ENCODE results near the gene B3GALT4.

B3GALT4 gene

DNA sequence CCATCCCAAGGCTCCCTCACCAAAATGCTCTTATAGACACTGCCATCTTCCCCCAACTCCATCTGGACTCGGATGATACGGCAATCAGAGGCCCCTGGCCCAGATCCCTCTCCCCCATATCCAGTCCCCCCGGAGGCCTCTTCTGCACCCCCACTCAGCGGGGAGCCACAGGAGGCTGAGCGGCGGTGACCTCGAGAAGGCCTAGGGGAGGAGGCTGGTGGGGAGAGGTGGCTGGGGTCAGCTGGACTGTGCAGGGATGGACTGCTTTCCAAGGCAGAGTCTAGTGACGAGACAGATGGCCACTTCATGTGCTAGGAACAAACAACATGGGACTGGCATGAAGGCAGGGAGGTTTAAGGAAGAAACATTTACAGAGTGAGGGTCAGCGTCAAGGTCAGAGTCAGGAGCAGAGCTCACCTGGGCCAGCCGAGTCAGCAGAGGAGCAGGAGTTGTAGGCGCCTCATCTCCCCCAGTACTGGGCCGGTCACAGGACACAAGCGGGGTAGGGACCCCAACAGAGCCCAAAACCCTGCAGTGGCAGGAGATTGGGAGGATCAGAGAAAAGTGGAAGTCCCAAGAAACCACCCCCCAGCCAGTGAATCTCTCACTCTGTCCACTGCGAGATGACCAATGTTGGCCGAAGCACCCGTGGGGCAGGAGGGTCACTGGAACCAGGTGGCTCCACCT lies 16.2 kb downstream of the B3GALT4 start:
- DNase-seq: no peak

DNA sequence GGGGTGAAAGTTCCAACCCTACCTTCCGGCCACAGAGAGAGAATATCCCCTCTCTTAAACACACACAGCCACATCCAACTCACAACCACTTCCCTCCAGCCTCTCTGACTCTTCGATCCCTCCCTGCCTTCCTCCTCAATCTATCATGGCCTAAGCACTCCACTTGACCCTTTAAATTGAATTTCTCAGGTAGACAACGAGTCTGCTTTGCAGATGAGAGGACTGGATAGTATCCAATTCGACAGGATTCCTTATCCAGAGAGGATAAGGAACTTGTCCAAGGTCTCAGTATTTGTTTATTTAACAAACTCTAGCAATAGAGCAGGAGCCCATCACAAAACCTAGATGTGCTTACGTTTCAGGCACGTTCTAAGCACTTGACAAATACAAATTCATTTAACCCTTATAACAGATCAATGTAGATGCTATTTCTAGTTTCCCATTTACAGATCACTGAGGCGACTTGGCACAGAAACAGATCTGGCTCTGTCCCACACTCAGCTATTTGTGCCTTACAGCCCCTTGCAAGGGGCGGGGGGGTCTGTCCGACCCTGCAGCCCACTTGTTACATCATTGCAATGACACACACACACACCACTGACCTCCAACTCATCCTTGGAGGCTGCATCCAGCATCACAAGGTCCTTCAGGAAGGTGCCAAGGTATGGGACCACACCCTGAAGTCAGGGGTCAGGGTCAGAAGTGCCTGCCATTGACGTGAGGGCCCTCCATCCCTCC lies 17.3 kb downstream of the B3GALT4 start:
- no peak for DNase-seq

DNA sequence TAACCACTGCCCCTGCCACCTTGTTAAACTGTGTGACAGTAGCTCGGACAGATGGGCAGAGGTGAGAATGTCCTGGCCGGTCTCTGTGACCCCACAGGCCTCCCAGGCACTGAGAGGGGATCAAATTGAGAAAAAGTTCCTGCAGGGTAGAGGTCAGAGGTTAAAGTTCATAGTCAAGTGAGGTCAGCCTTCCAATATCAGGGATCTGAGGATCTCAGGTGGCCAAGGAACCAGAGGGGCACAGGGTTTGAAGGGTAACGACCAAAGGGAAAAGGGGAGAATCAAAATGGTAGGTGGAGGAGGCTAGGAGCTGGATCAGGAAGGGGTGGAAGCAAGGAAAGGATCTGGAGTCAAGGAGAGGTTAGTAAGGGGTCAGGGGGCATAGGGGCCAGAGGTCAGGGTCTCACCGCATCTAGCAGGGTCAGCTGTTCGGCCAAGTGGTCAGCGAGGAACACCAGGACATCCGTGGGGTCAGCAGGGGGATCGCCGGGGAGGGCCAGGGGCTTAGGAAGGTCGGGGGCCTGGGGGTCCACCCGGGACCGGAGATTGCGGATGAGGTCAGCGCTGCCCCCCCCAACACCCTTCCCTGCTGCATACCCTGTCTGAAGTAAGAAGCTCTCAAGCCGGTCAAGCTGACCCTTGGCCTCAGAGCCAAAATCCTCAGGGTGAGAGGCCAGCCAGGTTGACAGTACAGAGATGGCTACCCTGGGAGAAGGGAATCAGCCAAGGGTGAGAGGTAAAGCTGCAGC lies 18.9 kb downstream of the B3GALT4 start:
- no peak for DNase-seq

DNA sequence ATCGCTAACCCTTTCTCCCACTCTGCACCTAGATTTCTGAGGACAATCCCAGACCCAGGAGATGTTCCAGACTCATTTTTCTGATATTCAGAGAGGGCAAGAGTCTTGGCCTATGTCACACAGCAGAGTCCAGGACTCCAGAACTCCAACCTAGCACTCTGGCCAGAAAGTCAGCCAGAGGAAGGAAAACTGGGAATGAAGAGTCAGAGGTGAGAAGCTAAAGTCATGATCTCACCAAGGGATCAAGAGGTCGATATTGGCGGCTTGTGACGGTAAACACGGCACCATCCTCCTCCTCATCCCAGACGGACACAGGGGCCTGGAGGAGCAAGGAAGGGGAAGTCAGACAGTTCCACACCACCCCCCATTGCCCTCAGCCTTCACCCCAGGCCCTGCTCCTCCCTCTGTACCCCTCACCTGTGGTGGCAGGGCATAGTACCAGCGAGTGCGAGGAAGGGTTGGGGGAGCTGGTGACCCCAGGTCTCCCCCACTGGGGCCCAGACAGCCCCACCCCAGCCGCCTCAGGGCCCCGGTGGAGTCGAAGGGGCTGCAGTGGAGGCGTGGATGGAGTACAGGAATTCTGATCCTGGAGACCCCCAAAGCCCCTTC lies 20.0 kb downstream of the B3GALT4 start:
- no peak for DNase-seq

DNA sequence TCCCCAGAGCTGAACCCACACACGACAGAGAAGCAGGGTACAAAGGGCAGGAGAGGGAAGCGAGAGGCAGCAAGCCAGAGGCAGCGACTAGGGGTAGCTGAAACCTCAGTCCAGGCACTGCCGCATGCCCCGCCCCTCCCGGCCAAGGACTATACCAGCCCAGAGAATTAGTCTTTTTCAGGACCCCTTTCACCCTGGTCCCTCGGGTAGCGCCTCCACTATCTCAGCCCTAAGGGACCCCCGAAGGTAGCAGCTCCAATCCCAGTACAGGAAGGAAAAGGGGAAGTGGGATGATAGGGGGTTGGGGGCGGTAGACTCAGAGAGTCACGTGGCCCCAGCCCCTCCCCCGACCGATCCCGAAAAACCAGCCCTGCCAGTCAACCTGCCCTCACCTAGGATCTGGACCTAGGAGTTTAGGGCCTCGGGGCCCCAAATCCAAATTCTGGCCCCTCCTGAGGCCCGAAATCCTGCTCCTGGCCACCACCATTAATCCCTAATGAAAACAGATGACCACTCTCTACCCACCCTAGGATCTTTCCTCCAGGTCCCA lies 20.6 kb downstream of the B3GALT4 start:
- no peak for DNase-seq

DNA sequence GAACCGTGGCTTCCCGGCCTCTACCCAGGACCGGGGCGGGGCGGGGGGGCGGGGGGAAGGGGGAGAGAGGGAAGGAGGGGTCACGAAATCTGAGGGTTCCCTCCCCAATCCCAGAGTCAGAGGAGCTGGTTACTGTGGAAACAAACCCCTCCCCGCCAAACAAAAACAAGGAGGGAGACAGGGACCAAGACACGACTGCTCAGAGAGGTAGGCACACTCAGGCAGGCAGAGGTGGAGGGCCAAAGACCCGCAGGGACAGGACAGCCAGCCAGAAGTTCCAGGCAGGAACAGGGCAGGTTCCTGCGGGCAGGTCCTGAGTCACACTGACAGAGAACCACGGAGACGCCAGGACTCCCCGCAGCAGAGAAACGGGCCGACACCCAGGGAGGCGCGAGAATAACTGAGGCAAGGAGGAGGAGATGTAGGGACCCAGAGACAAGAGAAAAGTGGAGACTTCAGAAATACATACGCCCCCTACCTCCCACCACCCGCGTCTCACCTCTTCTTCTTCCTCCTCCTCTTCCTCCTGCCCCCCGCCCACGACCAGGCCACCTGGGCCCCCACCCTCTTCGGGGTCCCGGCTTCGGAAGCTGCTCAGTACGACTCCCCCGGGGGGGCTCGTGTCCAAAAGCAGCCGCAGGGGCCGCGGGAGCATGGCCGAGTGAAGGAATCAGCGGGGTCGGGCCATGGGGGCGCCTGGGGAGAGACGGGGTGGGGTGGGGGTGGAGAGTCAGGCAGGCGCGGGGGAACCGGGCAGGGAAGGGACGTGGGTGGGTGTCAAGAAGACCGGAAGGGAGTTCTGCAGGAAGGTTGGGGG lies 21.2 kb downstream of the B3GALT4 start:
- peak; percentile 87 for DNase-seq

DNA sequence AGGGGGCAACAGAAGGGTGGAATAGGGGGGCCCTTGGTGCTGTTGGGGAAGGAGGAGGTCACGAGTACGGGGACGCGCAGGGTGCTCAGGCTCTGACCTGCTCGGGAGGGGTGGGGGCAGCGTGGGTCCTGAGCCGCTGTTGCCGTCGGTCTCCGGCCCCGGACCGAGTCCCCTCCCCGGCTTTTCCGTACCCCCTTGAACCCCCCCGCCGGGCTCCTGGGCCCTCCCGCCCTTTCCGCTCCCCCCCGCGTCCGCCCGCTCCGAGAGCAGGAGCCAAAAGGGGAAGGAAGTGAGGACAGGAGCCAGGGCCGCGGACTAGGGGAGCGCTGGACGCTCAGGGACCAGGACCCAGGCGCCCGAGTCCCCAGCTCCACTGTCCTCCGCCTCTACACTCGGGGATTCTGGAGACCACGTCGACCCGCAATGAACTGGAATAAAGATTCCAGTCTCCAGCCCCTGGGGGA lies 21.9 kb downstream of the B3GALT4 start, which contains the start of gene RGL2:
Gene RGL2, minus strand, starts transcription at position 170 of the 464 bp plus-strand sequence. CDS start 332 bp downstream, outside the sequence.
- peak; percentile 75 for DNase-seq

DNA sequence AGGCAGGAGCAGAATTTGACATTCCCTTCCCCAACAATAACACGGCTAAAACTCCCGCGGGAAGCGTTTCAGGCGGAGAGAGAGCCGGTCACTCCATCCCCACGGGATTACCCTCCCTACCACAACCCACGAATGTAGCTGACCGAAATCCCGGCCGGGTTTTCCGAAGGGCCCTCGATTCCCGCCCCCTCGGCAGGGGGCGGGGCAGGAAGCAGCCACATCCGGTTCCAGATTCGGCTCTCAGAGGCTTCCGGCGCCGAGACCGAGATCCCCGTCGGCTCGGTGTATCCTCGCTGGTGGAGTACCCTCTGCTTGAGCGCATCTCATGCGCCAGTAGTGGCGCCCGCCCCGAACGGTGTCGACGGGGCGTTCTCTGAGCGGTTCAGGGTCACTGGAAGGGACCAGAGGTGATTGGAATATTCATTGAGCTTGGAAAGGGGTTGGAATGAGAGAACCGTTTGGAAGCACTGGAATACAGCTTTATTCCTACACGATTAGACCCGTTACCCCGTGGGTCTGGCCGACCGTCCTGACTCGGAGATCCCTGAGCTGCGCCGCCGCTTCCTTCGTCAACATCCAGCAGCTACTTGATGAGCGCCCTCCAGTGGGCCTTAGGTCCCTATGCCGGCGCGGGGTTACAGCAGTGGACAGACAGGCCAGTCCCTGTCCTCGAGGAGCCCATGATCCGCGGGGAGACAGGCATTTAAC lies 22.5 kb downstream of the B3GALT4 start:
- peak; percentile 96 for DNase-seq

DNA sequence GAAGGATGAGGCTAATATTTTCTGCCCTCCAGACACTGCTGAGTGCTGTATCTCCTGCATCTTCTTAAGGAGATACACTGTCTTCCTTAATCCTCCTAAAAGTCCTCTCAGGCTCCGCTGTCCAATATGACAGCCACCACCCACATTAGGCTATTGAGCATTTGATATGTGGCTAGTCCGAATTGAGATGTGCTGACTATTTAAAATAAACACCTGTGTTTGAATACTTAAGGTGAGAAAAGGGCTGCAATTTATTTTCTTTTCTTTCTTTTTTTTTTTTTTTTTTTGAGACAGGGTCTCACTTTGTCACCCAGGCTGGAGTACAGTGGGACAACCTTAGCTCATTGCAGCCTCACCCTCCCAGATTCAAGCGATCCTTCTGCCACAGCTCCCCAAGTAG lies 25.0 kb downstream of the B3GALT4 start:
- DNase-seq: no peak

DNA sequence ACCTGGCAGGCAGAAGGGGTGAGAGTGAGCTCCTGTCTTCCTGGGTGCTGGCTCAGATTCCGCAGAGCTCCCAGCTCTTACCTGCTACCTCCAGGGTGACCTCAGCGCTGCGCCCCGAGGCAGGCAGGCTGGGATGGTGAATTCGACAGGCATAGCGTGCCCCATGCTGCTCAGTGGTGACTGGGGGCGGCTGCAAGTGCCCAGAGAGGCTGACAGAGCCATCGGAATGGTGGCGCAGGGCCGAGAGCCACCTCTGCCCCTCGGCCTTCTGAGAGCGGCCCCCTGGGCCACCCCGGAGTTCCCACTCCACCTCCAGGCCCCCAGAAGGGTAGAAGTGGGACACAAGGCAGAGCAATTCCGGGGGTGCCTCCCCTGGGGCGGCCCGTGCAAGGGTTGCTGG lies 27.3 kb downstream of the B3GALT4 start:
- no peak for DNase-seq

DNA sequence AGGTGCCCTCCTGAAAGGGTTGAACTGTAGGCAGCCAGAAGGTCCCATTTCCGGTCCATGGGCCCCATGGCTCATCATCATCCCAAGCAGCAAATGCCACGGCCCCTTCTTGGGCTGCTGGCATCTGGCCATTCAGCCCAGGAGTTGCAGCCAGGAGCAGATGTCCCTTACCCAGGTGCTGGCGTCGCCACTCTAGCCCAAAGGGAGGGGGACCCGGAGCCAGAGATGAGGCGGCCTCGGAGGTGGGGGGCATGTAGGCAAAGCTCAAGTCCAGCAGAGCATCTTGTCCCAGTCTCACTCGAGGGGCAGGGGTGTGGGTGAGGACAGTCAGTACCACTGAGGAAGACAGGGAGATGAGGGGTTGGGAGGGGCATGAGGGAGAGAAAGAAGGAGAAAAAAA lies 28.1 kb downstream of the B3GALT4 start:
- DNase-seq: no peak

DNA sequence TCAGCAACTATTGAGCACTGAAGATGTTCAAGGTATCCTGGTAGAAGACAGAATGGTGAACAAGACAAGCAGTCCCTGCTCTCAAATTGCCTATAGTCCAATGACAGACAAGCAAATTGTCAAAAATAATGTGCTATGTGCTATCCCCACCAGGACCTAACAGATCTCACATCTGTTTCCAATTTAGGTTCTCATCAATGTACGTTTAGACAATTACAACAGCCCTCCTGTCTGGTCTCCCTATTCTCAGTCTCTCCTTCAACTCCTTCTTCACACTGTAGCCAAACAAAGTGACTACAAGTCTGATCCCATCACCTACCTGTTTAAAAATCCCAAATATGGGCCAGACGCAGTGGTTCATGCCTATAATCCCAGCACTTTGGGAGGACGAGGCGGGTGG lies 29.4 kb downstream of the B3GALT4 start:
- DNase-seq: no peak

DNA sequence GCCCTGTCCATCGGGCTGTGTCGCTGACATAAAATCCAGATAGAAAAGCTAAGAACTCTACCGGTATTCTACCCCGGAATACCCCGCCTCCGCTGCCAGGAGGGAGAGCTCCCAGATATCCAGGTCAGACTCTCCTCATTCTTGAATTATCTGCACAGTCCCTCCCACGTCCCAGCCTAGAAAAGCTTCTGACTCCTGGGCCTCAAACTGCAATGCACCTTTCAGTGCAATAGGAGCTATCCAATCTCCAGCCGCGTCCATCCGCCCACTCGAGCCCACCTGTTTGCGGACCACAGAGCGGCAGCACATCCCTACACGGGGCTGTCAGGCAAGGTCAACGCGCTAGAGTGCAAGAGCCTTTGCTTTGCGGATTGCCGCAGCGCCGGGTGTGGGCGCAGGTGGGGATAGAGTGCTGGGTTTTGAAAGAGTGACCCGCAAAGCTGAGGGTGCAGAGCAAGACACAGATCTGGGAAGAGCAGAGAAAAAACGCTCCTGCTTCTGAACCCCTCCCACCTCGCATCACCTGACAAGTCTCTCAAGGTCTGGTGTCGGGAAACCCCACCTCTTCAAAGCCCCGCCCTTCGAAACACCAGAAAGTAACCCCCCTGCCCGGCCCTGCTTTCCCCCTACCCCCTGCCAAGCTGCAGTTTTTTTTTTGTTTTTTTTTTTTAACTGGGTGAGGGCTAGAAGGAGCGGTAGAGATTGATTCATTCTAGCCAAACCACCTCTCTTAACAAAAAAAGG lies 35.6 kb downstream of the B3GALT4 start:
- DNase-seq: peak; percentile 94

DNA sequence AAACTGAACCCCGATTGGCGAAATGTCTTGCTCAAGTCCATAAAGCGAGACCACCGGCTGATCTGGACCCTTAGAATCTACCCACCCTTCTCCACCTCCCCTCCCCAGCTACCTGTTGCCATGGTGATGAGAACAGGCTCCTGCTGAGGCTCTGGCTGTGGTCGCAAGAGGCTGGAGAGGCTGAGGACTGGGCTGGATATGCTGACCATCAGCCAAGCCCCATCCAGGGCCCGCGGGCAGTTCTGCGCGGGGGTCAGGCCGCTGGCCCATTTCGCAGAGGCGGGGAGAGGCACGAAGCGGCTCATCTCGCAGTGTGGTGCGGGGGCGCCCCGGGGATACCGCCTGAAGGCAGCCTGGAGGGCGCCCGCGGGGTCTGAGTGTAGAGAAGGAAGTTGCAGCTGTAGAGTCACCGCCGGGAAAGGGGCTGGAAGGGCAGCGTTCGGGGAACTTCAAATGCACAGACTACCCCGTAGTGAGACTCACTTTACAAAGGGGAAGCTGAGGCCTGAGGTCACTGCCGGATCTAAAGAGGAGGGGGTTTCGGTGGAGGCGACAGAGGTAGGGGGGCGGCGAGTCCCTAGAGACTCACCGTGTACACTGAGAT lies 36.3 kb downstream of the B3GALT4 start:
- DNase-seq: peak; percentile 43

DNA sequence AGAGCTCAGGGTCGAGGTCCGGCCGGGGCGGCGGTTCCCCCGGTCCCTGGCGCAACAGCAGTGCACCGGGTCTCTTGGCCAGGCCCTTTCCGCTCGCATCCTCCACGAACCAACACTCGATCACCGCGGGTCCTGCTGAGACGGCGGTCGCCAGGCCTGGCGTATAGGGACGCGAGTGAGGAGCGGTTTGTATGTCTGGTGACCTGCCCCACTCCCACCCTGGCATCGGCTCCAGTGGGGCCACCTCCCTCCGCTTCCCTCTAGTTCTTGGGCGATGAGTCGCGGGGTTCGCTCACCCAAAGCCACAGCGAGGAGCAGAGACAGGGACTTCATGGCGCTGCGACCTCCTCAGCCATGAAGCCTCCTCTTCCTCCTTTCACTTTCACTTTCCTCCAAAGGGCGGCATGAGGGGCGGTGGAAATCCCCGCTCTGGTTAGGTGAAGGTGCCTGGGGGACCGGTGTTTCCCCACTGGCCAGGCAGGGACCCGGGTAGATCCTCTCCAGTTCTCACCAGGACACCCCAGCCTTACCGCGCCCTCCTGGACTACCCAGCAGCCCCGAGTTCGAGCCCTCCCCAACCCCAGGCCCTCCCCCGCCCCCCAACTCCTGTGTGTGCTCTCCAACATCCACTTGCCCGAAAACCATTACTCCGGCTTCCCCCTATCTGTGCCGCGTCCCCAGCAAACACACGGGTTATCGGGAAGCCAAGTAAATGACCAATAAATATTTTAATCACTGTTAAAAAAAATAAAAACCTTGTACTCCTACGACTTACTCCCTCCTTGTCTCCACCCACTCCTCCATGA lies 37.0 kb downstream of the B3GALT4 start, which contains the start of gene TAPBP:
Gene TAPBP, minus strand, starts transcription at position 370 of the 806 bp plus-strand sequence. Its CDS starts 37 bp downstream, at position 333.
- DNase-seq: peak; percentile 94

DNA sequence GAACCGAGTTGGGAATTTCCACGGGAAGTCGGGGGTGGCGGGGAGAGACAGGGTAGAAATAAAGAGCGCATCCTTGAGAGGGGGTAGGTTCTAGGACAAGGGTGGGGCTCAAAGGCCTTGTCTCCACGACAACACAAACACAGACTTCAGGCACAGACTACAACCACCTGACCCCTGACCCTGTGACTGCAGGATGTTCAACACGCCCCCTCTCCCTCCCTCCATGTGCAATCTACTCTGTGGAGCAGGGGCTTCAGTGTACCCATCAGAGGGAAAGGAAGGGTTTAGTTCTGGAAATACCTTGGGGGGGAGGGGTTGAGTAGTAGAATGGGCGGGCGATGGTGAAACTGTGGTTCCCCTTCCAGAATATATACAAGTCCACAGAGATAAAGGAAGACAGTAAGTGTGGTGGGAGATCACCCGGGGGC lies 37.6 kb downstream of the B3GALT4 start:
- peak; percentile 92 for DNase-seq

DNA sequence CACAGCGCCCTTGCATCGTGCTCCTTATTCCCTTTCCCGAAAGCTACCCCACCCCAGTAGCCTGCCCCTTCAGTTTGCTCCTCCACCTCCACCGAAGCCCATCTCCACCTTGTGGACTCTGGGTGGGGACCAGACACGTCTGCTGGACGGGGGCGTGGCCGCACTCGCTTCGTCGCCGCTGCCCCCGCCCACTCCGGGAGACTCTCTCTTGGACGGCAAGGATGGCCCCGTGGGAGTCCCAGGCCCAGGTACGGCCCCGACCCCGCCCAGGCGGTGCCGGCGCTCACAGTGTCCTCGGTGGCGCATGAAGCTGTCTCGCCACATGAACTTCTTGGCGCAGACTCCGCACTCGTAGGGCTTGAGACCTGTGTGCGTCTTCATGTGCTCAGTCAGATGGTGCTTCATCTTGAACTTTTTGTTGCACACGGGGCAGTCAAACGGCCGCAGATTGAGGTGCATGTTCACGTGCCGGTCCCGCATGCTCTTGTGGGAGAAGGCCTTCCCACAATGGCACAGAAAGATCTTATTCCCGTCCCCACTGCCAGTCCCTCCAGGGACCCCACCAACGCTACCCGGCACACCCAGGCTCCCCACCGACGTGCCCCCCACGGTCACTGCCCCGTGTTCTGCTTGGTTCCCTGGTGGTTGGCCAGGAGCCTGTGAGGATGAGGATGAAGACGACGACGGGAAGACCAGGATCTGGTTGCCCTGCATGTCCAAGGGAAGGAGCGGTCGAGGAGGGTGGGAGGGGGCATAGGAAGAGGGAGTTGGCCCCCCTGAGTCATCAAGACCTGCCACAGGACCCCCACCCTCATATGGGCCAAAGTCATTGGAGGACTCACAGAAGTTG lies 38.2 kb downstream of the B3GALT4 start:
- peak; percentile 33 for DNase-seq
